Stimulated activated CD4-positive, alpha-beta T cell treated with anti-CD3 and anti-CD28 coated beads, Interleukin-12 subunit alpha, Interleukin-12 subunit beta, amount 100 ng/mL, for 24 hours (primary cell): ENCODE data around the gene GPR32.
"Not testable (repeated sequence)": the region's sequence is repeated elsewhere in the genome, so short reads cannot be mapped to it uniquely, and the experiment has no call there.

Experiments
- DNase-seq, 2 experiments: peaks; one replicate each; pipeline ENCODE4 v3.0.0-alpha.2; 2020; ENCODE audit warnings: low read depth in 2 of 2

Gene GPR32

DNA sequence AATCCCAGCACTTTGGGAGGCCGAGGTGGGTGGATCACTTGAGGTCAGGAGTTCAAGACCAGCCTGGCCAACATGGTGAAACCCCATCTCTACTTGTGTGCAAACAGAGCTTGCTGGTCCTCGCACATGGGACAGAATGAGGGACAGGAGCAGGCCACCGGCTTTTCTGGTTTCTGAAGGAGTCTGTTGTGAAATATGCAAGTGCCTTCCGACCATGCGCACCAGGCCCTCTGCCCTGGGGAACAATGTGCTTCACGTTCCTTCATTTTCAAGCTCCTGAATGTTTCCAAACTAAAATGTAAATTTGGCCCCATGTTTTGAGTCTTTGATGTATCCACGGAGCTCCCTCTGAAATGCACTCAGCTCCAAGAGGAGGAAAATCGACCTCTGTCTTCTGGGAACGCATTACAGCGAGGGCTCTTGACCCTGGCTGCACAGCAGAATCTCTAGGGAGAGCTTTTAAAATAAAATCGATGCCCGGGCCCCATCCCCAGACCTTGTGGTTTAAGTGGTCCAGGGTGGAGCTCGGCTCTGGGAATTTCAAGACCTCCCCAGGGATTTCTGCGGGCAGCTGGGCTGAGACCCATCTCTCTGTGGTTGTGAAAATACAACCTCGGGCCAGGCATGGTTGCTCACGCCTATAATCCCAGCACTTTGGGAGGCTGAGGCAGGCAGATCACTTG, 10.6 kb downstream of the GPR32 start:
- no peak for DNase-seq

DNA sequence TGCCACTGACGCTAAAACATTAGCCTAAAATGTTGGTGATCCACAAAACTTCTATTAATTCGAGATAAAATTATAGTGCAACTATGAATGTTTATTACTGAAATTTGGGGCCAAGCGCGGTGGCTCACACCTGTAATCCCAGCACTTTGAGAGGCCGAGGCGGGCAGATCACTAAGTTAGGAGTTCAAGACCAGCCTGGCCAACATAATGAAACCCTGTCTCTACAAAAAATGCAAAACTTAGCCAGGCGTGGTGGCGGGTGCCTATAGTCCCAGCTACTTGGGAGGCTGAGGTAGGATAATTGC, 13.5 kb downstream of the GPR32 start:
- DNase-seq = not testable (repeated sequence)

DNA sequence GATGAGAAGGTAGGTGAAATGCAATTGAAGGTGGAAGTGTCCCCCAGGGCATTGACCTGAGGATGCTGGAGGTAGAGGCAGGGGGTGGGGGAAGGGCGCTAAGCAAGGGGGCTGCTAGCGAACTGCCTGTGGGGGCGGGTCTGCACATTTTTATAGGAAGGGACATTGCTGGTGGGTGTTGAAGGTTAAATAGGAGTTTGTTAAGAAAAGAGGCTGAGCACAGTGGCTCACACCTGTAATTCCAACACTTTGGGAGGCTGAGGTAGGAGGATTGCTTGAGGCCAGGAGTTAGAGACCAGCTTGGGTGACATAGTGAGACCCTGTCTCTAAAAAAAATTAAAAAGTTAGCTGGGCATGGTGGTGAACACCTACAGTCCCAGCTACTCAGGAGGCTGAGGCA, 14.4 kb downstream of the GPR32 start:
- no peak for DNase-seq

DNA sequence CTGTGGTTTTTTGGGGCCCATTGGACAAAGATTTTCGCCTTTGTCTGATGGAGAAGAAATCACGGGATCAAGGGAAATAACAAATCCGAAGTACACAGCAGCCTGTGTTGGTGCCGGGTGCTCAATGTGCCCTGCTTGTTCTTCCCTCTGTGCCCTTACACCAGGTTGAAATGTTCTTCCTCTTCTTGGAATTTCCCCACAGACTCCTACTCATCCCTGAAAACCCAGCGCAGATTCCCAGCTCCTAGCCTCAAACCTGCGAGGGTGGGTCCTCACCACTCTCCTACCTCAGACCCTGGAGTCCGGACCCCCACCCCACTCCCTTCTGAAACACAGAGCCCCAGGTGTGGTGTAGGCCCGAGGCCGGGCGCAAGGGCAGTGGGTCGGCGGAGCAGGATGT, 15.1 kb downstream of the GPR32 start:
- no peak for DNase-seq

DNA sequence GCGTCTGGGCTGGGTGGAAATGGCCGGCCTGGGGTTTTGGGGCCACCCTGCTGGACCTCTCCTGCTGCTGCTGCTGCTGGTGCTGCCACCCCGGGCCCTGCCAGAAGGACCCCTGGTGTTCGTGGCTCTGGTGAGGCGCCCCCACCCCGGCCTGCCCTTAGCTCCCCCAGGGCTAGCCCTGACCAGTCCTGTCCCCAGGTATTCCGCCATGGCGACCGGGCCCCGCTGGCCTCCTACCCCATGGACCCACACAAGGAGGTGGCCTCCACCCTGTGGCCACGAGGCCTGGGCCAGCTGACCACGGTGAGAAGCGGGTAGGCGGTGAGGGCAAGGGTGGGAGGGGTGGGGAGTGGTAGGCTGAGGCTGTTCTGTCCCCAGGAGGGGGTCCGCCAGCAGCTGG, 20.1 kb downstream of the GPR32 start, which contains the start of gene ACP4:
Gene ACP4, plus strand, starts transcription at position 20 of the 400 bp plus-strand sequence. Its CDS starts 0 bp downstream, at position 20.
- no peak for DNase-seq

DNA sequence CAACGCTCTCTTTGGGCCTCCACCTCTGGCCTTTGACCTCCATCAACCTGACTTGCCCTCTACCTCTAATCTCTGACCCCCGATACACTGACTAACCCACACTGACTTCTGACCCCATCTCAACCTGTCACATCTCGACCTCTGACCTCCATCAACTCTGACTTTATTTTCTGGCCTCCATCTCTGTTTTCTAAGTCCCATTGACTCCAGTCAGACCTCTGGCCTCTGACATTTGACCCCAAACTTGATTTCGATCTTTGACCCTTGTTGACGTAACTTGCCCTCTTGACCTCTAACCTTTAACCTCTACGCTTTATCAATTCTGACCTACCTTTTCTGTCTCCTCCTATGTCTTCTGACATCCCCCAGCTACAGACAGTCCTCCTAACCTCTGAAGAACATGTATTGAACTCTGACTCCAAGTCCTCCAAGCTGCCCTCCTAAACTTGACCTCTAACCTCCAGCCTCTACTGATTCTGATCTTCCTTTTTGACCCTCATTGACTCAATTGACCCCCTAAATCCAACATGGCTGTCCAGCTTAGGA, 20.7 kb downstream of the GPR32 start:
- DNase-seq = no peak

DNA sequence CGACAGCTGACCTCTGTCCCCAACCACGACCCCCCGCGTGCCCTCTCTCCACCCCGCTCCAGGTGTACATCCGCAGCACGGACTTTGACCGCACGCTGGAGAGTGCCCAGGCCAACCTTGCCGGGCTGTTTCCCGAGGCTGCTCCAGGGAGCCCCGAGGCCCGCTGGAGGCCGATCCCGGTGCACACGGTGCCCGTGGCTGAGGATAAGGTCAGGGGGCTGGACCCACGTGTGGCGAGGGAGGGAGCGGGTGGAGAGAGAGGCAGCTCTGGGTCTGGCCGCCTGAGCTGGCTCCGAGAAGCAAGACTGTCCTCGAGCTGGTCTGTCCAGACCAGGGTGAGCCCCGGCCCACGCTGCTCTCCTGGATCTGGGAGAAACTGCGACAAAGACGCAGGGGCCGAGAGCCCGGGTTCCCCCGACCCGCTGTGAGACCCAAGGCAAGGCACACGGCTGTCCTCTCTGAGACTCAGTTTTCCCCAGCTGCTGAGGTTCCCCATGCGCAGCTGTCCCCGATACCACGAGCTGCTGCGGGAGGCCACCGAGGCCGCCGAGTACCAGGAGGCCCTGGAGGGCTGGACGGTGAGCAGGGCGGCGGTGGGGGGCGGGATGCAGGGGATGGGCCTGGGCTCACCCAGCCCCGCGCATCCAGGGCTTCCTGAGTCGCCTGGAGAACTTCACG, 21.5 kb downstream of the GPR32 start:
- DNase-seq = no peak

DNA sequence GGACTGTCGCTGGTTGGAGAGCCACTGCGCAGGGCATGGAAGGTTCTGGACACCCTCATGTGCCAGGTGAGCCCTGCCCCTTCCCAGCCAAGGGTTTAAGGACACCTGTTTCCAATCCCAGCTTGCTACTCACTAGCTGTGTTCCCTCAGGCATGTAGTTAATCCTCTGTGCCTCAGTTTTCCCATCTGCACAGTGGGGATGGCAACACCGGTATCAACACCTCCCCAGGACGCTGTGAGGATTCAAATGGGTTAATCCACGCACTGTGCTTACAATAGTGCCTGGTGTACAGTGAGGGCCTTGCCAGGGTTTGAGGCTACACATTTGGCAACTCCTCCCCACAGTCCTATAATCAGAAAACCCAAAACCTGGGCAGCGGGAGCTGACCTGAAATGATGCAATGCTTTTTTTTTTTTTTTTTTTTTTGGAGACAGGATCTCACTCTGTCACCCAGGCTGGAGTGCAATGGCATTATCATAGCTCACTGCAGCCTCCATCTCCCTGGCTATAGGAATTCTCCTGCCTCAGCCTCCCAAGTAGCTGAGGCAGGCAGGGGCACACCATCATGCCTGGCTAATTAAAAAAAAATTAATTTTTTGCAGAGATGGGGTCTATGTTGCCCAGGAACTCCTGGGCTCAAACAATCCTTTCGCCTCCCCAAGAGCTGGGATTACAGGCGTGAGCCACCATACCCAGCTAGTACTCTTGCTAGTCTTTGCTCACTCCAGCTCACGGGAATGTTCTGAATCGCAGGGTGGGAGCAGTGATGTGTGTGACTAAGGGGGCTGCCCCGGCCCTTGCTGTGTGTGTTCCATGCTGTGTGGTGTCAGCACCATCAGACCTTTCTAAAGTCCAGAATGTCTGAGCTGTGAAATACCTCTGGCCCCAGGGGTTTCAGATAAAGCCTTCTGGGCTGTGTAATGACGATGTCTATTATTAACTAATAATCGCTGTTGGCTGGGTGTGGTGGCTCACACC, 22.3 kb downstream of the GPR32 start:
- DNase-seq = no peak

DNA sequence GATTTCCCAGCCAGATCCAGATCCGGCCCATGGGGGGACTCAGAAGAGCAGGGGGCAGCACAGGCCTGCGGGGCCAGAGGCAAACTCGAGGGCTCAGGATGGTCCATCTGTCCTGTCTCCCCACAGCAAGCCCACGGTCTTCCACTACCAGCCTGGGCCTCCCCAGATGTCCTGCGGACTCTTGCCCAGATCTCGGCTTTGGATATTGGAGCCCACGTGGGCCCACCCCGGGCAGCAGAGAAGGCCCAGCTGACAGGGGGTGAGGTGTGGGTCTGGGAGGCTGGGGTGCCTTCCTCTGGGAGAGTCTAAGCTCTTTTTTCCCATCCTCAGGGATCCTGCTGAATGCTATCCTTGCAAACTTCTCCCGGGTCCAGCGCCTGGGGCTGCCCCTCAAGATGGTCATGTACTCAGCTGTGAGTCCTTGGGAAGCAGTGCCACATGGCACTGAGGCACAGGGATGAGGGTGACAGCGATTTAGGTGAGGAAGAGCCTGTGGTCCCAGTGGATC, 23.3 kb downstream of the GPR32 start:
- no peak for DNase-seq

DNA sequence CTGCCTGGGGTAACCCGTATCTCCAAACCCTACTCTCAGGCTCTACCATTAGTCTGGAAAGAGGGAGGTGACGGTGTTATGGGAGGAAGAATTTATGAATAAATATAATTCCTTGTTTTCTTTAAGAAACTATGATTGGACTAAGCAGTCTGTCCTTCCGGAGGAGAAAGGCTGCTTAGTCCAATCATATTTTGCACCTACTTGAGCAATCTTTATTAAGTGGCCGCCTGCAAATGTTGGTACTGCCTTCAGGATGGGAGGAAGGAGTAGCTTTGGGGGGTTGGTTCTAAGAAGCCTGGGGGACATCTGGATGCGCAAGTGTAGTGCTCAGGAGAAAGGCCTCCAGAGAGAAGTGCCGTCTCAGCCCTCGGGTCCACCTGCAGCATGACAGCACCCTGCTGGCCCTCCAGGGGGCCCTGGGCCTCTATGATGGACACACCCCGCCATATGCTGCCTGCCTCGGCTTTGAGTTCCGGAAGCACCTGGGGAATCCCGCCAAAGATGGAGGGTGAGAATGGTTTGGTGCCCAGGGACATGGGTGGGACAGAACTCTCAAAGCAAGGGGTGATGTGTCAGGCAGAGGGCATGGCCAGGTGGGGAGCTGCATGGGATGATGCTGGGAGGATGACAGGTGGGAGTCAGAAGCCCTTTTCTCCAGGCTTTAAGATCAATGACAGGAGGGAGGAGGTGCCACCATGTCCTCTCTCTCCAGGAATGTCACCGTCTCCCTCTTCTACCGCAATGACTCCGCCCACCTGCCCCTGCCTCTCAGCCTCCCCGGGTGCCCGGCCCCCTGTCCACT, 24.0 kb downstream of the GPR32 start:
- peak in 1 of 2 experiments; percentile 45 for DNase-seq

DNA sequence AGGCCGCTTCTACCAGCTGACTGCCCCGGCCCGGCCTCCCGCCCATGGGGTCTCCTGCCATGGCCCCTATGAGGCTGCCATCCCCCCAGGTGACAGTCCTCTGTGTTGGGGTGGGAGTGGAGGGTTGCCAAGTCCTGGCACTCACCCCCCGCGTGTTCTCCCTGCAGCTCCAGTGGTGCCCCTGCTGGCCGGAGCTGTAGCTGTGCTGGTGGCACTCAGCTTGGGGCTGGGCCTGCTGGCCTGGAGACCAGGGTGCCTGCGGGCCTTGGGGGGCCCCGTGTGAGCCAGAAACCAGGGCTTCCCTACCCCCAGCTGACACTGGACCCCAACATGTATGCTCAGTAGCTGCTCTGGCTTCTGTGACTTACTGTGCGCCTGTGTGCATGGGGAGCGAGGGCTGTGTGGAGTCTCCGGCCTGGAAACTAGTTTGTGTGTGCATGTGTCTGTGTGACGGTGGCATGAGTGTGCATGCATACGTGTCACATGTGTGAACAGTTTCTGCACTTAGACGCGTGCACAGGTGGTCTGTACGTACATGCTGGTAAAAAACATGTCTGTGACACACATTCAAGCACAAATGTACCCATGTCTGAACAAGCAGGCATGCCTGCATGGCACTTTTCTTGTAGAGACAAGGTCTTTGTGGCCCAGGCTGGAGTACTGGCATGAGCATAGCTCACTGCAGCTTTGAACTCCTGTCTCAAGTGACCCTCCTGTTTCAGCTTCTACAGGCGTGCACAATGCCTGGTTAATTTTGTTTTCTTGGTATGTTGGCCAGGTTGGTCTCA, 24.8 kb downstream of the GPR32 start:
- peak in 1 of 2 experiments; percentile 58 for DNase-seq

DNA sequence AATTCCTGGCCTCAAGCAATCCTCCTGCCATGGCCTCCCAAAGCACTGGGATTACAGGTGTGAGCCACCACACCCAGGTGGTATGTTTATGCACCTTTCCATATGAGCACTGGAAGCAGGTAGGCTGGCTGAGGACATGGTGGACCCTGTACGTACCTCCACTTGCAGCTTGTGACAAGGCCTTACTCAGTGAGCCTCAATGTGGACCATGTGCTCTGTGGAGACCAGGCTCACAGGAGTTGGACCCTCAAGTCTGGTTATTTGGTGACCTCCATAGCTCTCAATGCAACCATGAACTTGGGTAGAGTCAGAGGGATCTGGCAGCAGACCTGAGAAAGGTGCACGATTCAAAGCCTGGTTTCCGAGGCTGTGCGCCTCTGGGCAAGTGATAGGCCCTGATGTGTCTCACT, 25.4 kb downstream of the GPR32 start:
- no peak for DNase-seq

DNA sequence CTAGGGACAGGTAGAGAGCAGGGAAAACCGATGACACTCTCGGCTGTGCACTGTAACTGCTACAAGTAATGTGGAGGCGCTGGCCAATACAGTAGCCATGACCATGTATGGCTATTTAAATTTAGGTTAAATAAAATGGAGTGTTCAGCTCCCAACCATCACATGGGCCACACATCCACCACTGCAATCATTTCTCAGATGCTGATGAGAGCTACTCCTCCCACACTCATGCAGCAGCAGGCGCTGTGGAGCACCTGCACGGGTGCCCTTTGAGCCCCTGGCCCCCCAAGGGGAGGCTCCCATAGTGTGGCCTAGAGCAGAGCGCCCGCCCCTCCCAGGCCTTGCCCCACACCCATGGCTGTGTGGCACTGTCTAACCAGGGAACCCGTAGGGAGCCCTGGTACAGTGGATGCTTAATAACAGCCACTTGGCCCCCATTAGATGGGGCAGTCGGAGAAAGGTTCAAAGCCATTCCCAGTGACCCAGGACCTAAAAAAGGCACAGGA, 25.9 kb downstream of the GPR32 start:
- DNase-seq = no peak

DNA sequence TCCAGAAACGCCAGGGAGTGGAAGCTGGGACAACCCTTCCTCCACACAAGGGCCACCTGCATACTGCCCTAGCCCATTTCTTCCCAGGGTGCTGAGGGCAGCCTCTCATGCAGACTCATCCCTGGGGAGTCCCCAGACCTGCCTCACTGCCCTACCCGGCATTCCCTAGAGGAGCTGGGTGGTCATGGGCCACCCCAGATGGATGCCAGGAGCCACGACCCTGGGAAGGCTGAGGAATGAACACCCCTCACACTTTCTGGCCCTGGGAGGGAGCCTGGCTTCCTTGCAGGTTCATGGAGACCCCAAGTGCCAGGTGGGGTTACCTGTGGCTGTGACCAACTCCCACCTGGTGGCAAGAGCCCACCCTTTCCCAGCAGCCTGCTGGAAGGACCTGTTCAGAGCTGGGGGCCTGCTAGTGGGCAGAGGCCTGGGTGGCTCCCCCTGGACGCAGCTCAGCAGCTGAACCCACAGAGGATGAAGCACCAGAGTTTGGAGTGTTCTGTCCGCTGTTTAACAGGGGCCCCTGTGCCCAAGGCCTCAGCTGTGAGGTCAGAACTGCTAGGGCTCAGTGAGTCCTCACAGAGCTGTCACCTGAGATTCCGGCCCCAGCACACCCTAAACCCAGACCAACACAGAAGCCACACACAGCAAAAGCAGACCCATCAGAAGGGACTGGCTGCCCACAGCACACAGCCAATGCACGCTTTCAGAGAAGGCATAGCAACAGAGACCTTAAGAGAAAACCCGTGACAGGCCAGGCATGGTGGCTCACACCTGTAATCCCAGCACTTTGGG, 26.6 kb downstream of the GPR32 start:
- no peak for DNase-seq

DNA sequence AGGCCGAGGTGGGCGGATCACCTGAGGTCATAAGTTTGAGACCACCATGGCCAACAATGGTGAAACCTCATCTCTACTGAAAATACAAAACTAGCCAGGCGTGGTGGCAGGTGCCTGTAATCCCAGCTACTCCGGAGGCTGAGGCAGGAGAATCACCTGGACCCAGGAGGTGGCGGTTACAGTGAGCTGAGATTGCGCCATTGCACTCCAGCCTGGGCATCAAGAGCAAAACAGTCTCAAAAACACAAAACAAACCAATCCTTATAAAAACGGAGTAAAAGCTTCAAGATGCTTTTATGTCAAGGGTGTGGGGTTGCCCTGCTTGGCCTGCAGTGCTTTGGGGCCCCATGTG, 27.1 kb downstream of the GPR32 start:
- DNase-seq = no peak

DNA sequence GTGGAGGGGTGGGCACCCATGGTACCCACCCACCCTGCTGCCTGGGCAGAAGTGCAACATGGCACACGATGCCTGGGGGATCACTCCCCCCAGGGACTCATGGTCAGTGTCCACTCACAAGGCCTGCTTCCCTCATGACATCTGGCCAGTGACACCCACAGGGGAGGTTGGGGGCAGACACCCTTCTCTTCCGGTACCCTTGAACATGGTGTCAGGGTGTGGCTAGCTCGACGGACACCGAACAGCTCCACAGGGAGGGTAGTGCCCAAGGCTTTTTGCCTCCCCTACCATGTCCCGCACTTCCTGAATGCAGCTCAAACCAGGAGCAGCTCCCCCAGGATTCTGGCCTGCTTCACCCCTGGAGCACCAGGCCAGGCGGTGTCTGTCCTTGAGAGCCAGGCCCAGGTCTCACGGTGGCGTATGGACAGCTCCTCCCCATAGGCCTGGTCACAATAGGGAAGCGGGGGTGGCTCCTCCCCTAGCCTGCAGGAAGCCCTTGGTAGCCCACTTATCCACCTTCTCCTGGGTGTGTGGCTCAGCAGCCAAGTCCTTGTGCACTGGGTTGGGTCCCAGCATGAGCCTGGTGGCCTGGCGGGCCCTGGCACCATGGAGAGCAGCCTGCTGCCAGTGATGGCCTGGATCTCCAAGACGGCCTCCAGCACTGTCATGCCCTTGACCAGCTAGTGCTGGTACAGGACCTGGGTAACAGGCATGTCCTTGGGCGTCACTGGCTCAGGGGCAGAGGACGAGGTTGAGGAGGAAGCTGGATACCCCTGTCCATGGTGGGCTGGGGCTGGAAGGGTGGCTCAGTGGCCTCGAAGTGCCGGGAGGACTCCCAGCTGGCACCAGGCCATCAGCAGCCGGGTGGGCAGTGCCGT, 27.8 kb downstream of the GPR32 start:
- DNase-seq = no peak

DNA sequence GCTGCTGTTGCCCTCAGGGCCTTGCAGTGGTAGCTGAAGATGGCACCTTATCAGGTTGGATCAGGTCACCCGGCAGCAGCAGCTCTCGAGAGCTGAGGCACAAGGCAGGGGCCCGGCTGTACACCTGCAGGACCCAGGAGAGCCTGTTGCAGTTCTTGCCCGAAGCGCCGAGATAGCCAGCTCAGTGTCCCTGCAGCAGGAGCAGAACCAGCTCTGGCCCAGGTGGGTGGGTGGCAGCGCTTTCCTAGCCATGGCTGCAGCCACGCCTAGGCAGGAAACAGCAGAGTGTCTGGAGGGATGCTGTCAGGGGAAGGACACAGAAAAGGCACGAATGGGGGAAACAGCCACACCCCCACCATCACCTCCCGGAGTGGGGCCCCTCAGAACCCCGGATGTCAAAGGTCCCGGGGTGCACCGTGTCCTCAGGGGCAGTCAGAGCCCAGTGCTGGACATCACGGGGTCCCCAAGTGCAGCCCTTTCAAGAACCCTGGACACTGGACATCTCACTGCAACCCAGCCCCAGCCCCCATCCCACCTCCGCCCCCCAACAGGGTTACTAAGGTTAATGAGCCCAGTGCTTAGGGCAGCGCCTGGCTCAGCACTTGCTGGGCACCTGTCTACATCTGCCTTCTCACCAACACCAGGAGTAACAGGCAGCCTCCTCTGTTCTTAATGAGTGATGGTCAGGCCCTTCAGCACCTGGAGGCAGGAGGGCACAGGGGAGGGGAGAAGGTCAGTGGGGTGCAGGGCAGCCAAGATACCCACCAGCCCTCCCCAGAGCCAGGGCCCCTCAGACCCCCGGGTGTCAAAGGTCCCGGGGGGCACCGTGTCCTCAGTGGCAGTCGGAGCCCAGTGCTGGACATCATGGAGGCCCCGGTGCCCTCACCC, 28.6 kb downstream of the GPR32 start:
- no peak for DNase-seq

DNA sequence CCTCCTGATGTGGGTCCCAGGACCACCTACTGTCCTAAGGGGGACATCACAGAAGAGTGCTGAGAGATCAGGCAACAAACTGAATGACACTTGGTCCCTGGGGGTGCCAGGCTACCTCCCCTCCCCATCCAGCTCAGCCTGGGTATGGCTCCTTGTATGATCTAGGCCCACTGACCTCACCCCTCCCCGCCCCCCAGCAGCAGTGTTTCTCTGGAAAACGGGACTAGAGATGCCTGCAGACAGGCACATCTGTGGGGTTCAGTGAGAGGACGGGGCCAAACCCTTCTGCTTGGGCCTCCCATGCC, 29.2 kb downstream of the GPR32 start:
- no peak for DNase-seq
